ENCODE results near the gene TBC1D20.

Gene TBC1D20

GRCh38 chr20:421685-422250 lies 40.6 kb downstream of the TBC1D20 start:
- no peak overlapping the region for H3K4ac ChIP-seq (ENCODE audit: low read depth, low read length)
- H4K8ac ChIP-seq (ENCODE audit: low read depth, low read length) = no peak overlapping the region
- no peak overlapping the region for H3K4me3 ChIP-seq (ENCODE audit: low read length)
- H3K18ac ChIP-seq (ENCODE audit: low read length) = no peak overlapping the region
- WGBS (ENCODE audit: extremely low coverage, insufficient coverage, low lambda C conversion rate) = no CpG with 5 or more reads among the region's 8 CpGs
- H3K27ac ChIP-seq (ENCODE audit: low read depth, low read length) = no peak overlapping the region
- no peak overlapping the region for H2BK15ac ChIP-seq (replicated peaks; ENCODE audit: low read depth)
- H2AK5ac ChIP-seq (ENCODE audit: low read length) = no peak overlapping the region
- H3K79me2 ChIP-seq (ENCODE audit: control insufficient read depth, insufficient read depth, low read length) = no peaks in the 10 kb centered on the region
- H2BK120ac ChIP-seq (ENCODE audit: low read depth, low read length) = no peak overlapping the region
- no peak overlapping the region for H4K5ac ChIP-seq (ENCODE audit: low read length)
- H2BK5ac ChIP-seq (ENCODE audit: low read length) = no peak overlapping the region
- no peak for DNase-seq
- no peaks in the 10 kb centered on the region for H3K27me3 ChIP-seq (ENCODE audit: insufficient read depth, low read length, poor library complexity)
- H3K79me1 ChIP-seq (ENCODE audit: low read length) = no peaks in the 10 kb centered on the region
- H3K36me3 ChIP-seq (ENCODE audit: control insufficient read depth, insufficient read depth, low read length) = peaks cover 4% of the 10 kb centered on the region
- H3K9ac ChIP-seq (ENCODE audit: low read length) = no peak overlapping the region
- no peak overlapping the region for H3K56ac ChIP-seq (ENCODE audit: low read length)
- no peak overlapping the region for H3K23ac ChIP-seq (ENCODE audit: low read length)
- no peaks in the 10 kb centered on the region for H3K4me1 ChIP-seq (ENCODE audit: control insufficient read depth, low read depth, low read length)
- no peak overlapping the region for H3K4me2 ChIP-seq (ENCODE audit: low read length)

DNA sequence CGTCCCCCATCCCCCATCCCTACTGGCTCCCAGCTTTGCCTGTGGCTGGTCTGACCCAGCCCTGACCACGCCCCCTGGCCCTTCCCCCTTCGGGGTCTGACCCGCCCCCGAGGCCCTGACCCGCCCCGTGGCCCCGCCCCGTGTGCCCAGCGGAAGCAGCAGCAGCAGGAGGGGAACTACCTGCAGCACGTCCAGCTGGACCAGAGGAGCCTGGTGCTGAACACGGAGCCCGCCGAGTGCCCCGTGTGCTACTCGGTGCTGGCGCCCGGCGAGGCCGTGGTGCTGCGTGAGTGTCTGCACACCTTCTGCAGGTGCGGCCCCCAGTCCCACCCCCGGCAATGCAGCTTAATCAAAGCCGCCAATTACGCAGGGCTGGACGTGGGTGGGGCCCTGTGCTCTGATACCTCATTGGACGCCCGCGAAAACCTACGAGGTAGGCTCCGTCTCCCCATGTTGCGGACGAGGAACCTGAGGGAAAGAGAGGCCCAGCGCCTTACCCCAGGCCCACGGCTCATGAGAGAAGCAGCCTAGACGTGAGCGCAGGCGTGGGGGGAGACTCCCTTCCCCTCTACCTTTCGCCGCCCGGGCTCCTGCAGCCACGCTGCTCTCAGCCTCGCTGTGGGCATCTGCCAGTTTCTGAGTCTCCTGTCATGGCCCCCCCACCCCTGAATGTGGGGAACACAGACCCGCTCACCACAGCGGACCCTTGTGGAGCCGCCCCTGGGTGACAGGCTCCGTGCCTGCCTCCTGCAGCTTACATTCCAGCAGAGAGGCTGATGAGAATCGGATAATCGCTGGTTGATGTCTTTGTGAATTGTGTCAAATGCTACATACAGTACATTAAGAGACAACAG lies 41.4 kb downstream of the TBC1D20 start:
- Histone ChIP-seq H4K8ac (ENCODE audit: low read depth, low read length) (no peak overlapping the region), H2BK15ac (replicated peaks; ENCODE audit: low read depth) (no peak overlapping the region), H3K36me3 (ENCODE audit: control insufficient read depth, insufficient read depth, low read length) (peaks cover 4% of the 10 kb centered on the region), H3K4me2 (ENCODE audit: low read length) (no peak overlapping the region), H3K18ac (ENCODE audit: low read length) (no peak overlapping the region), H4K5ac (ENCODE audit: low read length) (no peak overlapping the region), H3K56ac (ENCODE audit: low read length) (no peak overlapping the region), H2BK5ac (ENCODE audit: low read length) (no peak overlapping the region), H3K79me1 (ENCODE audit: low read length) (no peaks in the 10 kb centered on the region), H3K23ac (ENCODE audit: low read length) (no peak overlapping the region), H3K79me2 (ENCODE audit: control insufficient read depth, insufficient read depth, low read length) (no peaks in the 10 kb centered on the region), H2AK5ac (ENCODE audit: low read length) (no peak overlapping the region), H3K4ac (ENCODE audit: low read depth, low read length) (no peak overlapping the region), H3K27me3 (ENCODE audit: insufficient read depth, low read length, poor library complexity) (no peaks in the 10 kb centered on the region), H3K4me1 (ENCODE audit: control insufficient read depth, low read depth, low read length) (no peaks in the 10 kb centered on the region), H3K27ac (ENCODE audit: low read depth, low read length) (no peak overlapping the region), H2BK120ac (ENCODE audit: low read depth, low read length) (no peak overlapping the region), H3K4me3 (ENCODE audit: low read length) (no peak overlapping the region), H3K9ac (ENCODE audit: low read length) (no peak overlapping the region)
- WGBS (ENCODE audit: extremely low coverage, insufficient coverage, low lambda C conversion rate) = no CpG with 5 or more reads among the region's 49 CpGs
- no peak for DNase-seq

DNA sequence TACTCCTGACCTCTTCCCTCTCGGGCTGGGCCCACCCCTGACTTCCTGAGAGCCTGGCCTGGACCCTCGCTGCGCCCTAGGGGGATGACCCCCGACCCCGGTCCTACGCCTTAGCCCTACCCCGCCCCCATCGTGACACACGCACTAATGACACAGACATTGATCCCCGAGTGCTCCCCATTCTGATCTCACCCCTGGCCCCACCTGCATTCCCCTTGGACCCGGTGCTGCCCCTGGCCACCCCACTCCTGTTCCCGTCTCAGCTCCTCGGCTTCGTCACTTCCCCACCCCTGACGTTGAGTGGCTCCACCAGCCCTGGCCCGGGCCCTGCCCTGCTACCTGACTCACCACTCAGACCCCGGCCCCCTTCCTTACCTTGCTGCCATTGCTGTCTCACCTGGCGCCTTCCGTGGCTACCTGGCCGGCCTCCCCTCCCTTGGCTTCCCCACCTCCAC lies 42.1 kb downstream of the TBC1D20 start:
- Histone ChIP-seq H4K8ac (ENCODE audit: low read depth, low read length) (no peak overlapping the region), H2BK120ac (ENCODE audit: low read depth, low read length) (no peak overlapping the region), H3K27ac (ENCODE audit: low read depth, low read length) (no peak overlapping the region), H3K18ac (ENCODE audit: low read length) (no peak overlapping the region), H2AK5ac (ENCODE audit: low read length) (no peak overlapping the region), H2BK5ac (ENCODE audit: low read length) (no peak overlapping the region), H3K9ac (ENCODE audit: low read length) (no peak overlapping the region), H3K36me3 (ENCODE audit: control insufficient read depth, insufficient read depth, low read length) (peaks cover 4% of the 10 kb centered on the region), H3K4me2 (ENCODE audit: low read length) (no peak overlapping the region), H2BK15ac (replicated peaks; ENCODE audit: low read depth) (no peak overlapping the region), H3K56ac (ENCODE audit: low read length) (no peak overlapping the region), H3K4me1 (ENCODE audit: control insufficient read depth, low read depth, low read length) (no peaks in the 10 kb centered on the region), H3K4ac (ENCODE audit: low read depth, low read length) (no peak overlapping the region), H3K79me1 (ENCODE audit: low read length) (no peaks in the 10 kb centered on the region), H3K23ac (ENCODE audit: low read length) (no peak overlapping the region), H3K27me3 (ENCODE audit: insufficient read depth, low read length, poor library complexity) (no peaks in the 10 kb centered on the region), H3K4me3 (ENCODE audit: low read length) (no peak overlapping the region), H4K5ac (ENCODE audit: low read length) (no peak overlapping the region), H3K79me2 (ENCODE audit: control insufficient read depth, insufficient read depth, low read length) (no peaks in the 10 kb centered on the region)
- no CpG with 5 or more reads among the region's 20 CpGs for WGBS (ENCODE audit: extremely low coverage, insufficient coverage, low lambda C conversion rate)
- DNase-seq = no peak

DNA sequence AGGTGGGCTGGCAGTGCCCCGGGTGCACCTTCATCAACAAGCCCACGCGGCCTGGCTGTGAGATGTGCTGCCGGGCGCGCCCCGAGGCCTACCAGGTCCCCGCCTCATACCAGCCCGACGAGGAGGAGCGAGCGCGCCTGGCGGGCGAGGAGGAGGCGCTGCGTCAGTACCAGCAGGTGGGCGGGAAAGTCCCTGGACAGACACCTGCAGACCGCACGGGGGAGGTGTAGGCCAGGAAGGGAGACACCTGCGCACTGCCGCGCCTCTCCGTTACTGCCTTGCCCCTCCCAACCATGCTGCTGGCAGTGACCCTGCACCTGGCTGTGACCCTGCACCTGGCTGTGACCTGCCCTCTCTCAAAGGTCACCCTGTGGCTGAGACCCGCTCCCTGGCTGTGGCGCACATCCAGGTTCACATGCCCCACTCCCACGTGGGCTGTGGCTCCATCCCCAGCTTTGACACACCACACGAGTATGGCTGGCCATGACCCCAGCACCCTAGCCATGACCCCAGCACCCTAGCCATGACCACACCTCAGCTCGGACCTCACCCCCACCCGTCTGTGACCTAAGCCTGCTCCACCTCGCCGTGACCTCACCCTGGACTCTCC lies 42.7 kb downstream of the TBC1D20 start:
- H4K8ac ChIP-seq (ENCODE audit: low read depth, low read length) = no peak overlapping the region
- WGBS (ENCODE audit: extremely low coverage, insufficient coverage, low lambda C conversion rate) = no CpG with 5 or more reads among the region's 32 CpGs
- no peak overlapping the region for H3K4me3 ChIP-seq (ENCODE audit: low read length)
- no peak overlapping the region for H3K23ac ChIP-seq (ENCODE audit: low read length)
- no peak overlapping the region for H3K9ac ChIP-seq (ENCODE audit: low read length)
- H3K4me2 ChIP-seq (ENCODE audit: low read length) = no peak overlapping the region
- H3K27ac ChIP-seq (ENCODE audit: low read depth, low read length) = no peak overlapping the region
- DNase-seq = no peak
- H4K5ac ChIP-seq (ENCODE audit: low read length) = no peak overlapping the region
- H2BK5ac ChIP-seq (ENCODE audit: low read length) = no peak overlapping the region
- H3K18ac ChIP-seq (ENCODE audit: low read length) = no peak overlapping the region
- no peaks in the 10 kb centered on the region for H3K79me2 ChIP-seq (ENCODE audit: control insufficient read depth, insufficient read depth, low read length)
- H3K27me3 ChIP-seq (ENCODE audit: insufficient read depth, low read length, poor library complexity) = no peaks in the 10 kb centered on the region
- no peaks in the 10 kb centered on the region for H3K4me1 ChIP-seq (ENCODE audit: control insufficient read depth, low read depth, low read length)
- no peak overlapping the region for H2AK5ac ChIP-seq (ENCODE audit: low read length)
- H3K56ac ChIP-seq (ENCODE audit: low read length) = no peak overlapping the region
- peaks cover 4% of the 10 kb centered on the region for H3K36me3 ChIP-seq (ENCODE audit: control insufficient read depth, insufficient read depth, low read length)
- H2BK15ac ChIP-seq (replicated peaks; ENCODE audit: low read depth) = no peak overlapping the region
- no peaks in the 10 kb centered on the region for H3K79me1 ChIP-seq (ENCODE audit: low read length)
- no peak overlapping the region for H2BK120ac ChIP-seq (ENCODE audit: low read depth, low read length)
- no peak overlapping the region for H3K4ac ChIP-seq (ENCODE audit: low read depth, low read length)

GRCh38 chr20:418858-419365 lies 43.4 kb downstream of the TBC1D20 start:
- no peaks in the 10 kb centered on the region for H3K4me1 ChIP-seq (ENCODE audit: control insufficient read depth, low read depth, low read length)
- H3K4me3 ChIP-seq (ENCODE audit: low read length) = no peak overlapping the region
- H3K79me1 ChIP-seq (ENCODE audit: low read length) = no peaks in the 10 kb centered on the region
- no peak overlapping the region for H2BK120ac ChIP-seq (ENCODE audit: low read depth, low read length)
- no peaks in the 10 kb centered on the region for H3K27me3 ChIP-seq (ENCODE audit: insufficient read depth, low read length, poor library complexity)
- H4K8ac ChIP-seq (ENCODE audit: low read depth, low read length) = no peak overlapping the region
- no peak overlapping the region for H3K4ac ChIP-seq (ENCODE audit: low read depth, low read length)
- no peak overlapping the region for H3K56ac ChIP-seq (ENCODE audit: low read length)
- DNase-seq = no peak
- no peak overlapping the region for H2BK15ac ChIP-seq (replicated peaks; ENCODE audit: low read depth)
- no CpG with 5 or more reads among the region's 8 CpGs for WGBS (ENCODE audit: extremely low coverage, insufficient coverage, low lambda C conversion rate)
- H3K27ac ChIP-seq (ENCODE audit: low read depth, low read length) = no peak overlapping the region
- H3K79me2 ChIP-seq (ENCODE audit: control insufficient read depth, insufficient read depth, low read length) = no peaks in the 10 kb centered on the region
- H3K4me2 ChIP-seq (ENCODE audit: low read length) = no peak overlapping the region
- H4K5ac ChIP-seq (ENCODE audit: low read length) = no peak overlapping the region
- H3K36me3 ChIP-seq (ENCODE audit: control insufficient read depth, insufficient read depth, low read length) = peaks cover 3% of the 10 kb centered on the region
- no peak overlapping the region for H2BK5ac ChIP-seq (ENCODE audit: low read length)
- H3K18ac ChIP-seq (ENCODE audit: low read length) = no peak overlapping the region
- H3K9ac ChIP-seq (ENCODE audit: low read length) = no peak overlapping the region
- H3K23ac ChIP-seq (ENCODE audit: low read length) = no peak overlapping the region
- H2AK5ac ChIP-seq (ENCODE audit: low read length) = no peak overlapping the region

All from mesendoderm (in vitro differentiated cells).